Measurements from ENCODE around the gene GOLGA7B.

GOLGA7B gene

DNA sequence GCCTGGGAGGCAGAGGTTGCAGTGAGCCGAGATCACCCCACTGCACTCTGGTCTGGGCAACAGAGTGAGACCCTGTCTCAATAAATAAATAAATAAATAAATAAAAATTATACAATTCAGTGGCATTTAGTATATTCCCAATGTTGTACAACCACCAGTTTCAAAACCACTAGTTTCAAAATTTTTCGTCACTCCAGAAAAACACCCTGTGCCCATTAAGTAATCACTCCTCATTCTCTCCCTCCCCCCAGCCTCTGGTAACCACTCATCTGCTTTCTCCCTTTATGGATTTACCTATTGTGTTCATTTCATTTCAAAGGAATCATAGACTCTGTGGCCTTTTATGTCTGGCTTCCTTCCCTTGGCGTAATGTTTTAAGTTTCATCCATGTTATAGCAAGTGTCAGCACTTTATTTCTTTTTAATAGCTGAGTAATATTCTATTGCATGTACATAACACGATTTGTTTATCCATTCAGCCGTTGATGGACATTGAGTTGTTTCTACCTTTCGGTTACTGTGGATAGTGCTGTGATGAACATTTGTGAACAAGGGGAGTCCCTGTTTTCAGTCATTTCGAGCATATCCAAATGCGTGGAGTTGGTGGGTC is 29.4 kb upstream of the GOLGA7B start:
- Histone ChIP-seq H3K4me3 (ENCODE audit: low read length) (no peak overlapping the region), H3K36me3 (replicated peaks; ENCODE audit: low read depth, low read length) (no peaks in the 10 kb centered on the region), H3K27ac (ENCODE audit: low read length) (no peak overlapping the region), H3K4me1 (ENCODE audit: low read length) (no peaks in the 10 kb centered on the region), H3K9ac (ENCODE audit: low read length) (no peak overlapping the region), H3K79me2 (ENCODE audit: low read length) (no peaks in the 10 kb centered on the region), H3K9me3 (ENCODE audit: insufficient read depth, low read length) (no peaks in the 10 kb centered on the region), H2AFZ (ENCODE audit: low read depth, low read length) (no peak overlapping the region), H3K4me2 (ENCODE audit: low read length) (no peak overlapping the region), H3K27me3 (ENCODE audit: low read depth, low read length) (no peaks in the 10 kb centered on the region), H4K20me1 (ENCODE audit: insufficient read depth, low read length) (no peaks in the 10 kb centered on the region)
- TF ChIP-seq EZH2phosphoT487 (IDR thresholded peaks at IDR 0.05; ENCODE audit: low read depth) (no peak), CTCF (IDR thresholded peaks at IDR 0.05; ENCODE audit: low read depth, low read length) (no peak)

DNA sequence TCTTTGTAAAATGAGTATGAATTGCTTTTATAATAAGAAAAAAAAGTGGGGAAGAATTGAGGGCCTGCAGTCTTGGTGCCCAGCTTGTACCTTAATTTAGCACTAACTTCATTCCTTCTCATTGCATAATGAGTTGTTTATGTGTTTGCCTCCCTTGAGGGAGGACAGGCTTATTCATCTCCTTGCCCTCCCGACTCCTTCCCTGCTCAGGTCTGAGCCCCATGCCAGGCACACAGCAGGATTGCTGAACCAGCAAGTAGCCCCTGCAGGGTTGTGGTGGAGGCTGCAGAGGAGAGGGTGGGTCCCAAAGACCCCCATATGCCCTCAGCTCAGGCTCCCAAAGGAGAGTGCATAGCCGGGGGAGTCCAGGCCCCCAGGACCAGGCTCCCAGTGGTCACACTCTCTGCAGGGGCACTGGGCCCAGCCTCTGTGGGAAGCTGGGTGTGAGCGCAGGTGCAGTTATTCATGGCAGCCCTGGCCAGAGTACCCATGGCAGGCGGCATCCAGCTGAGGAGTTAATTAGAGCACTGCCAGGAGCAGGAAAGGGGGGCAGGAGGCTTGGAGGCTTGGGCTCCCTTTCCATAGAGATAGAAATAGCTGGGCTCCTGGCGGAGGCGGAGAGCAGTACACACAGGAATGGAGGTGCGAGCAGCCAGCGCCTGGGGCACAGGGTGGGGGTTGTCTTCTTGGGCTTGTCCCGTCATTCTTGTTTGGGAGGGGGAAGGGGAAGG is 28.2 kb upstream of the GOLGA7B start:
- no peak overlapping the region for H2AFZ ChIP-seq (ENCODE audit: low read depth, low read length)
- no peak overlapping the region for H3K27ac ChIP-seq (ENCODE audit: low read length)
- no peak overlapping the region for H3K9ac ChIP-seq (ENCODE audit: low read length)
- no peak overlapping the region for H3K4me3 ChIP-seq (ENCODE audit: low read length)
- H3K4me1 ChIP-seq (ENCODE audit: low read length) = no peaks in the 10 kb centered on the region
- H3K9me3 ChIP-seq (ENCODE audit: insufficient read depth, low read length) = no peaks in the 10 kb centered on the region
- no peak overlapping the region for H3K4me2 ChIP-seq (ENCODE audit: low read length)
- H3K36me3 ChIP-seq (replicated peaks; ENCODE audit: low read depth, low read length) = no peaks in the 10 kb centered on the region
- H4K20me1 ChIP-seq (ENCODE audit: insufficient read depth, low read length) = no peaks in the 10 kb centered on the region
- no peak for TF ChIP-seq CTCF (IDR thresholded peaks at IDR 0.05; ENCODE audit: low read depth, low read length)
- no peak for TF ChIP-seq EZH2phosphoT487 (IDR thresholded peaks at IDR 0.05; ENCODE audit: low read depth)
- H3K79me2 ChIP-seq (ENCODE audit: low read length) = no peaks in the 10 kb centered on the region
- no peaks in the 10 kb centered on the region for H3K27me3 ChIP-seq (ENCODE audit: low read depth, low read length)

DNA sequence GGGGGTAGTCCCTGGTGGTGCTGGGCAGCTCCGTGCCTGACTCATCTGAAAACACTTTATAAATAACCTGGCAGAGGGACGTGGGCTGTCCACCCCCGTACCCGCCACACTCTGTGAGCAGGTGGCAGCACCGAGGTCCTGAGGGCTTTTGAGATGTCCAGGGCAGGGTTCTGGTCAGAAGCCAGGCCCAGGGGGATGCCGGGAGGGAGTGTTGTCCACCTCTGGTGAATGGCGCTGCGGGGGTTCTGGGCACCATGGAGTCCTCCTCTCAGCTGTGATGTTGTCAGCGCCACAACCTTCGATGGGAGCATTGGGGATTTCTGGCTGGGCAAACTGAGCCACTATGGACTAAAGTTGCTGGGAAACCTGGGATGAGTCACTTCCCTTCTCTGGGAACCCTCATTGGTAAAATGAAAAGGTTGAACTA is 27.4 kb upstream of the GOLGA7B start:
- Histone ChIP-seq H3K27ac (ENCODE audit: low read length) (no peak overlapping the region), H3K27me3 (ENCODE audit: low read depth, low read length) (no peaks in the 10 kb centered on the region), H3K4me3 (ENCODE audit: low read length) (no peak overlapping the region), H4K20me1 (ENCODE audit: insufficient read depth, low read length) (no peaks in the 10 kb centered on the region), H2AFZ (ENCODE audit: low read depth, low read length) (no peak overlapping the region), H3K4me2 (ENCODE audit: low read length) (no peak overlapping the region), H3K9ac (ENCODE audit: low read length) (no peak overlapping the region), H3K4me1 (ENCODE audit: low read length) (no peaks in the 10 kb centered on the region), H3K9me3 (ENCODE audit: insufficient read depth, low read length) (no peaks in the 10 kb centered on the region), H3K36me3 (replicated peaks; ENCODE audit: low read depth, low read length) (no peaks in the 10 kb centered on the region), H3K79me2 (ENCODE audit: low read length) (no peaks in the 10 kb centered on the region)
- TF ChIP-seq EZH2phosphoT487 (IDR thresholded peaks at IDR 0.05; ENCODE audit: low read depth) (no peak), CTCF (IDR thresholded peaks at IDR 0.05; ENCODE audit: low read depth, low read length) (no peak)

GRCh38 chr10:97823734-97824133 is 25.9 kb upstream of the GOLGA7B start:
- H3K4me1 ChIP-seq (ENCODE audit: low read length) = no peaks in the 10 kb centered on the region
- no peak overlapping the region for H3K4me2 ChIP-seq (ENCODE audit: low read length)
- H3K36me3 ChIP-seq (replicated peaks; ENCODE audit: low read depth, low read length) = no peaks in the 10 kb centered on the region
- no peak overlapping the region for H3K4me3 ChIP-seq (ENCODE audit: low read length)
- H3K9ac ChIP-seq (ENCODE audit: low read length) = no peak overlapping the region
- no peaks in the 10 kb centered on the region for H3K27me3 ChIP-seq (ENCODE audit: low read depth, low read length)
- H4K20me1 ChIP-seq (ENCODE audit: insufficient read depth, low read length) = no peaks in the 10 kb centered on the region
- no peak for TF ChIP-seq CTCF (IDR thresholded peaks at IDR 0.05; ENCODE audit: low read depth, low read length)
- TF ChIP-seq EZH2phosphoT487 (IDR thresholded peaks at IDR 0.05; ENCODE audit: low read depth) = no peak
- no peaks in the 10 kb centered on the region for H3K9me3 ChIP-seq (ENCODE audit: insufficient read depth, low read length)
- no peaks in the 10 kb centered on the region for H3K79me2 ChIP-seq (ENCODE audit: low read length)
- no peak overlapping the region for H3K27ac ChIP-seq (ENCODE audit: low read length)
- no peak overlapping the region for H2AFZ ChIP-seq (ENCODE audit: low read depth, low read length)
